ENCODE data around the gene MYLK2.
"Not testable (repeated sequence)": the region's sequence is repeated elsewhere in the genome, so short reads cannot be mapped to it uniquely, and the experiment has no call there.

The MYLK2 gene

GRCh38 chr20:31809661-31810060, 9.5 kb upstream of the MYLK2 start:
- peaks cover 10% of the 10 kb centered on the region for H3K36me3 ChIP-seq
- no peaks in the 10 kb centered on the region for H3K9me3 ChIP-seq
- H3K4me1 ChIP-seq (ENCODE audit: control insufficient read depth in 1 of 2, insufficient read depth in 1 of 2, low read depth in 1 of 2, low read length in 1 of 2), result no peaks in the 10 kb centered on the region
- no peak overlapping the region for H3K27ac ChIP-seq
- H3K4me3 ChIP-seq (ENCODE audit: low read depth in 1 of 2, low read length in 1 of 2), result no peak overlapping the region
- H3K27me3 ChIP-seq, result no peaks in the 10 kb centered on the region
- no peak for TF ChIP-seq CTCF (IDR thresholded peaks at IDR 0.05)

GRCh38 chr20:31811198-31811597, 8.0 kb upstream of the MYLK2 start:
- Histone ChIP-seq H3K27me3 (no peaks in the 10 kb centered on the region), H3K9me3 (no peaks in the 10 kb centered on the region), H3K27ac (no peak overlapping the region), H3K4me1 (ENCODE audit: control insufficient read depth in 1 of 2, insufficient read depth in 1 of 2, low read depth in 1 of 2, low read length in 1 of 2) (no peaks in the 10 kb centered on the region), H3K4me3 (ENCODE audit: low read depth in 1 of 2, low read length in 1 of 2) (no peak overlapping the region), H3K36me3 (peaks cover 6% of the 10 kb centered on the region)
- TF ChIP-seq CTCF (IDR thresholded peaks at IDR 0.05), result no peak

- no peaks in the 10 kb centered on the region for H3K9me3 ChIP-seq
- no peak for TF ChIP-seq CTCF (IDR thresholded peaks at IDR 0.05)
- H3K27me3 ChIP-seq, result no peaks in the 10 kb centered on the region
- H3K27ac ChIP-seq, result no peak overlapping the region
- no peak overlapping the region for H3K4me3 ChIP-seq (ENCODE audit: low read depth in 1 of 2, low read length in 1 of 2)
- no peaks in the 10 kb centered on the region for H3K4me1 ChIP-seq (ENCODE audit: control insufficient read depth in 1 of 2, insufficient read depth in 1 of 2, low read depth in 1 of 2, low read length in 1 of 2)
- peaks cover 6% of the 10 kb centered on the region for H3K36me3 ChIP-seq
These were observed 7.1 kb upstream of the MYLK2 start for GRCh38 chr20:31811796-31812728.

- H3K4me3 ChIP-seq (ENCODE audit: low read depth in 1 of 2, low read length in 1 of 2), result no peak overlapping the region
- peaks cover 6% of the 10 kb centered on the region for H3K36me3 ChIP-seq
- no peaks in the 10 kb centered on the region for H3K4me1 ChIP-seq (ENCODE audit: control insufficient read depth in 1 of 2, insufficient read depth in 1 of 2, low read depth in 1 of 2, low read length in 1 of 2)
- no peak overlapping the region for H3K27ac ChIP-seq
- TF ChIP-seq CTCF (IDR thresholded peaks at IDR 0.05), result no peak
- H3K9me3 ChIP-seq, result no peaks in the 10 kb centered on the region
- H3K27me3 ChIP-seq, result no peaks in the 10 kb centered on the region
These were observed 5.5 kb upstream of the MYLK2 start for GRCh38 chr20:31813611-31814010.

GRCh38 chr20:31814142-31814541, 5.0 kb upstream of the MYLK2 start:
- not testable (repeated sequence) for H3K36me3 ChIP-seq; H3K4me3 ChIP-seq (ENCODE audit: low read depth in 1 of 2, low read length in 1 of 2); H3K27me3 ChIP-seq; H3K27ac ChIP-seq; H3K9me3 ChIP-seq; H3K4me1 ChIP-seq (ENCODE audit: control insufficient read depth in 1 of 2, insufficient read depth in 1 of 2, low read depth in 1 of 2, low read length in 1 of 2)

GRCh38 chr20:31815408-31816188, 3.6 kb upstream of the MYLK2 start:
- no peak for TF ChIP-seq CTCF (IDR thresholded peaks at IDR 0.05)
- Histone ChIP-seq H3K4me1 (ENCODE audit: control insufficient read depth in 1 of 2, insufficient read depth in 1 of 2, low read depth in 1 of 2, low read length in 1 of 2) (no peaks in the 10 kb centered on the region), H3K4me3 (ENCODE audit: low read depth in 1 of 2, low read length in 1 of 2) (no peak overlapping the region), H3K36me3 (peaks cover 6% of the 10 kb centered on the region), H3K9me3 (no peaks in the 10 kb centered on the region), H3K27ac (no peak overlapping the region), H3K27me3 (no peaks in the 10 kb centered on the region)

All from neutrophil (primary cell).